ENCODE results near the gene TSPAN5.

Gene TSPAN5

DNA sequence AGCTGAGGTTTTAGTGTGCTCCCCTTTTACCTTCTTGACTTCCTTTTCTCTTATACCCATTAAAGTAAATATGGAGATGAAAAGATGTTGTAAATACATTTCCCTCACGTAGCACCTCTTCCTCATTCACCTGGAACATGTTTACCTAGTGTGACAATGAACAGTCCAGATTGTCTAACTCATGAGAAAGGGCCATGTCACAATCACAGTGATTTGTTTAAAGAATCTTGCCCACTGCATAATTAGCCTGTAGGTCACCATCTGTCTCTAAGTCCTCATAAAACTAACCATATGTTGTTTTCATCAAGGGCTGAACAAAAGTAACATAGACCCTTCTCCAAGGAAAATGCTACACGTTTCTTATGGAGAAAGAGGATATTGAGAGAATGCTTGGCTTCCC, 85.7 kb downstream of the TSPAN5 start:
- no peak overlapping the region for H3K4me3 ChIP-seq (ENCODE audit: low read depth, low read length)
- TF ChIP-seq CTCF (IDR thresholded peaks at IDR 0.05; ENCODE audit: insufficient read depth, low read depth, low read length, missing control alignments): no peak
- no peak for DNase-seq (ENCODE audit: low read depth)

- DNase-seq (ENCODE audit: low read depth): no peak
- H3K4me3 ChIP-seq (ENCODE audit: low read depth, low read length): no peak overlapping the region
- no peak for TF ChIP-seq CTCF (IDR thresholded peaks at IDR 0.05; ENCODE audit: insufficient read depth, low read depth, low read length, missing control alignments)
These were observed 87.1 kb downstream of the TSPAN5 start for GRCh38 chr4:98571161-98571786.

- TF ChIP-seq CTCF (IDR thresholded peaks at IDR 0.05; ENCODE audit: insufficient read depth, low read depth, low read length, missing control alignments): no peak
- no peak overlapping the region for H3K4me3 ChIP-seq (ENCODE audit: low read depth, low read length)
- no peak for DNase-seq (ENCODE audit: low read depth)
These were observed 88.1 kb downstream of the TSPAN5 start for GRCh38 chr4:98570151-98570797.

DNA sequence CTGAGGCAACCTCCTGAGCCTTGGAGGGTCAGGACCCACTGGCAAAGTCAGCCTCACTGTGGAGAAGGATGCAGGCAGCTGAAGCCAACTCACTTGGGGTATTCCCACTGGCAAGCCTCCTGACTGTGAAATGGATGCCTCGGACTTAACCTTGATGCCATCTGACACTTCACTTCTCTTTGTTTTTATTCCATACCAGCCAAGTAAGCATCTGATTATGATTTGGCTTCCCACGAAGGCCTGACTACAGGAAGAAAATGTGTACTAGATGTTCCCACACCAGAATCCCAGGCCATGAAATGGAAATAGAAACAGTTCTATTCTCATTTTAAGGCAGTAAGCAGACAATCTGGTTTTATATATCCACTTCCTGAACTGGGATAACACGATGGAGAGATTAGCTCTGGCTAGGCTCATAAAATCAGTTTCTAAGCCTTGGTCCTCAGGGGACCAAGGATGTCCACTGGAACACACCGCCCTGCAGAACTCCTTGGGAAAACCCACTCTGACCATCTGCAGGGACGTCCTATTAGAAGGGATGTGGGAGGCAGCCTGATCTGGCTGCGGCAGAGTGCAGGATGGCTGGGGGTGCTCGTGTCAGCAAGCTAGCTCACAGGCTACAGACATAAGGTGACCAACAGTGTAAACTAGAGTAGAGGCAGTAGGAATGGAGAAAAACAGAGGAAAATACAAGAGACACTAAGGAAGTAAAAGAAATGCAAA, 89.3 kb downstream of the TSPAN5 start:
- H3K4me3 ChIP-seq (ENCODE audit: low read depth, low read length): no peak overlapping the region
- DNase-seq (ENCODE audit: low read depth): no peak
- no peak for TF ChIP-seq CTCF (IDR thresholded peaks at IDR 0.05; ENCODE audit: insufficient read depth, low read depth, low read length, missing control alignments)

GRCh38 chr4:98567611-98568010, 90.8 kb downstream of the TSPAN5 start:
- H3K4me3 ChIP-seq (ENCODE audit: low read depth, low read length): no peak overlapping the region
- TF ChIP-seq CTCF (IDR thresholded peaks at IDR 0.05; ENCODE audit: insufficient read depth, low read depth, low read length, missing control alignments): no peak
- DNase-seq (ENCODE audit: low read depth): no peak

DNA sequence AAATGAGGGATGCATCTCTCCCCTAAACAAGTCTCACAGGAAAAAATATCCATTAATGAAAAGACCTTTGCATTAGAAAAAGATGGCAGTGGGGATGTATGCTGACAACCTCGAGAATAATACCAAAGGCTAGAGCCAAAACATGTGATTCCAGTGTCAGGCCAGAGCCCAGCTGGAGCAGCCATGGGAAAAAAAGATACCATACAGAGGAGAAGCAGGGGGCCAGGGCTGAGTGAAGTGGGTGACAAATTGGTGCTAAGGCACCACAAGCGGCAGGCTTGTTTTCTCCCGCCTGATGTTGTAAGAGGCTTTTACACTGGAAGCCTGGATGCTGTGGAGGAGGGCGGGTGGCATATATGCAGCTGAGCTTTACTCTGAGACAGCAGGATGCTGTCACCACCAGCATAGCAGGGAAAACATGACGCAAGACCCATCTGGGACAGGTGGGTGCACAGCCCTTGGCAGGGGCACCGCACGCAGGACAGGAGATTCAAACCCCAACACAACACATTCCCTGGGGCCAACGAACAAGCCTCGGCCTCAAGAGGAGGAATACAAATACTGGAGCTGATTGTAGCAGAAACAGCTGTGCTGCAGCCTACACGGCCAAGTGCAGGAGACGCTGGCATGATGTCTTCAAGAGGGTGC, 91.9 kb downstream of the TSPAN5 start:
- DNase-seq (ENCODE audit: low read depth): no peak
- H3K4me3 ChIP-seq (ENCODE audit: low read depth, low read length): no peak overlapping the region
- TF ChIP-seq CTCF (IDR thresholded peaks at IDR 0.05; ENCODE audit: insufficient read depth, low read depth, low read length, missing control alignments): no peak

All from GM12865 (cell line).